HepG2 (cell line): ENCODE data around the gene JMJD8. TPM values are rescaled to one million over a fixed set of nuclear protein-coding genes. Genes with fewer than 3 reads are reported as not detected.
A peak's percentile ranks its signal among the peaks of the same experiment; 100 is the strongest.

ENCODE experiments used
- AKAP8 ChIP-seq: sonication (generic); formaldehyde crosslinking; IDR thresholded peaks from 2 replicates; pipeline ENCODE4 v1.5.1; 2020; ENCODE audit warnings: mild to moderate bottlenecking, missing genetic modification reagents
- CCAR2 ChIP-seq: fragments of 200-400 bp; formaldehyde crosslinking; optimal IDR thresholded peaks from 2 replicates; pipeline ENCODE3; 2018; ENCODE audit warnings: low read depth, mild to moderate bottlenecking, low read length, moderate library complexity
- CHCHD3 ChIP-seq: sonication (generic); formaldehyde crosslinking; IDR thresholded peaks from 2 replicates; pipeline ENCODE4 v1.8.0; 2022; ENCODE audit warnings: mild to moderate bottlenecking, missing genetic modification reagents, moderate library complexity
- ELF3 ChIP-seq: IDR thresholded peaks from 2 replicates; pipeline ENCODE4 v1.6.1; 2016; ENCODE audit warnings: missing genetic modification reagents, missing compliant biosample characterization
- FOXA1 ChIP-seq, 2 experiments: fragments of 450-650 bp in 1 of 2; sonication (generic) in 1 of 2; formaldehyde crosslinking in 1 of 2; IDR thresholded peaks; 2 replicates each; pipeline versions ENCODE4 v1.4.0 to v1.6.1; 2016 to 2020; ENCODE audit warnings: missing genetic modification reagents in 1 of 2
- HDAC1 ChIP-seq: sonication (generic); formaldehyde crosslinking; IDR thresholded peaks from 2 replicates; pipeline ENCODE4 v1.5.1; 2020; ENCODE audit warnings: mild to moderate bottlenecking, missing genetic modification reagents
- HNRNPH1 ChIP-seq: fragments of 200-400 bp; formaldehyde crosslinking; optimal IDR thresholded peaks from 2 replicates; pipeline ENCODE3; 2017; ENCODE audit warnings: mild to moderate bottlenecking, low read depth, low read length
- HNRNPLL ChIP-seq: fragments of 200-400 bp; formaldehyde crosslinking; IDR thresholded peaks from 2 replicates; pipeline ENCODE4 v1.6.1; 2017; ENCODE audit warnings: mild to moderate bottlenecking, low read depth, low read length; ENCODE audit not compliant: poor library complexity, severe bottlenecking
- PHF8 ChIP-seq: sonication (generic); formaldehyde crosslinking; IDR thresholded peaks from 2 replicates; pipeline ENCODE4 v1.5.0; 2020; ENCODE audit warnings: missing genetic modification reagents
- RXRA ChIP-seq: sonication (generic); formaldehyde crosslinking; IDR thresholded peaks from 2 replicates; pipeline ENCODE4 v1.5.1; 2020; ENCODE audit warnings: missing genetic modification reagents
- SIX1 ChIP-seq: sonication (generic); formaldehyde crosslinking; IDR thresholded peaks from 2 replicates; pipeline ENCODE4 v1.4.0; 2020; ENCODE audit warnings: missing genetic modification reagents, borderline replicate concordance
- SP1 ChIP-seq, 2 experiments: fragments of 450-650 bp in 1 of 2; sonication (generic) in 1 of 2; formaldehyde crosslinking in 1 of 2; IDR thresholded peaks; 2 replicates each; pipeline versions ENCODE4 v1.4.0 to v1.6.1; 2016 to 2020; ENCODE audit warnings: missing genetic modification reagents in 1 of 2
- ZNF383 ChIP-seq: sonication (generic); formaldehyde crosslinking; IDR thresholded peaks from 2 replicates; pipeline ENCODE4 v1.4.0; 2020; ENCODE audit warnings: missing genetic modification reagents, mild to moderate bottlenecking, borderline replicate concordance
- ZNF724P ChIP-seq: sonication (generic); formaldehyde crosslinking; IDR thresholded peaks from 2 replicates; pipeline ENCODE4 v1.8.0; 2022; ENCODE audit warnings: missing genetic modification reagents, borderline replicate concordance
- ZNF766 ChIP-seq: sonication (generic); formaldehyde crosslinking; IDR thresholded peaks from 2 replicates; pipeline ENCODE4 v1.5.0; 2020; ENCODE audit warnings: missing genetic modification reagents, borderline replicate concordance
- polyA plus RNA-seq, 8 experiments: library from polyadenylated mRNA; depleted of rRNA in 3 of 8; stranded (reverse) in 7 of 8; unstranded in 1 of 8; fragments of >200 nt; fragmentation: Illumina TruSeq in 4 of 8; extraction: Trizol in 4 of 8; gene quantifications; 2 replicates each; pipeline versions ENCODE4 v1.2.1 to v1.2.3, GENCODE V29; 2011 to 2016; ENCODE audit warnings: low read depth in 4 of 8, missing spikeins in 1 of 8, mixed read lengths in 1 of 8; ENCODE audit not compliant: insufficient read depth in 1 of 8
- total RNA-seq, 5 experiments: library from RNA; depleted of rRNA; stranded (reverse); fragments of >200 nt; fragmentation: Illumina TruSeq; extraction: Trizol; gene quantifications; 2 replicates each; pipeline ENCODE4 v1.2.3, GENCODE V29; 2016; ENCODE audit warnings: low read depth in 1 of 5
- TF ChIP-seq, protein P1 (sequence below): IDR thresholded peaks from 2 replicates; pipeline ENCODE4 v1.4.0; 2020; ENCODE audit warnings: mild to moderate bottlenecking, missing genetic modification reagents
- TF ChIP-seq, protein P2 (sequence below): sonication (generic); formaldehyde crosslinking; IDR thresholded peaks from 2 replicates; pipeline ENCODE4 v1.5.1; 2020; ENCODE audit warnings: mild to moderate bottlenecking, missing genetic modification reagents, borderline replicate concordance
- TF ChIP-seq, protein P3 (sequence below): IDR thresholded peaks from 2 replicates; pipeline ENCODE4 v1.6.1; 2016; ENCODE audit warnings: missing compliant biosample characterization, missing genetic modification reagents, borderline replicate concordance

The JMJD8 gene
- total and polyA plus RNA-seq, 2 of the 13 experiments (the other 11 are each of a cell fraction or from before 2014, with no cell fraction given) = 2.6 to 11.8 TPM

DNA sequence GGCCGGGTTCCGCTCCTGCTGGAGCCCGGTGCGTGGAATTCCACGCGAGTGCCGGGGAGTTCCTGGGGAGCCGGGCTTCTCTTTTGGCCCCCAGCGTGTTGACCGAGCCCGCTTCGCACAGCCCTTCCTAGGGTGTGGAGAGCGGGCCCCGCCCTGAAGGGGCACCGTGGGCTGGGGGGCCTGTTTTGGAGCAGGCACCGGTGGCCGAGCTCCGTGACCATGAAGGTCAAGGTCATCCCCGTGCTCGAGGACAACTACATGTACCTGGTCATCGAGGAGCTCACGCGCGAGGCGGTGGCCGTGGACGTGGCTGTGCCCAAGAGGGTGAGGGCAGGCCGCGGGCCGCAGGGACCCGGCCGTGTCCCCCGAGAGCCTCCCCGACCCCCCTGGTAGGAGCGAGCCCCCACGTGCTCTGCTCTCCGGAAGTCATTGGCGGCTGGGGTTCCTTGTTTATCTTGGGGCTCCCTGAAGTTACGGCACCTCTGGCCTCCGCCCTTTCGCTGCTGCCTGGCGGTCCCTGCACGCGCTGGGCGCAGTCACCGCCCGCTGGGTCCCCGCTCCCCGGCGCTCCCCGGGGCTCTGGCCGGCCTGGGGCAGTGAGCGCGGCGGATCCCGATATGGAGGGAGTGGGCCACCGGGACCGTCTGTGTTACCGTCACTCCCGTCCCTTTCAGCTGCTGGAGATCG lies 43.3 kb upstream of the JMJD8 start (continued):
- TF ChIP-seq HNRNPLL (peak; percentile 49), FOXA1 (IDR thresholded peaks at IDR 0.05) (no peak), FOXA1 (CRISPR knock-in tag; IDR thresholded peaks at IDR 0.05) (0 out of 2 replicates have a peak, but pooled peaks have one; percentile 20), RXRA (peak; percentile 60; the same call in 1 of the 2 replicates), PHF8 (0 out of 2 replicates have a peak, but pooled peaks have one; percentile 25), SIX1 (CRISPR knock-in tag) (no peak), ZNF724P (CRISPR knock-in tag) (peak; percentile 66; the same call in 1 of the 2 replicates), SP1 (IDR thresholded peaks at IDR 0.05) (no peak), SP1 (CRISPR knock-in tag; IDR thresholded peaks at IDR 0.05) (no peak; the same call in 1 of the 2 replicates), ELF3 (CRISPR knock-in tag) (0 out of 2 replicates have a peak, but pooled peaks have one; percentile 8), AKAP8 (CRISPR knock-in tag) (peak; percentile 8; the same call in 1 of the 2 replicates), CHCHD3 (CRISPR knock-in tag) (peak; percentile 67; the same call in 1 of the 2 replicates), ZNF383 (CRISPR knock-in tag) (0 out of 2 replicates have a peak, but pooled peaks have one; percentile 37), HDAC1 (CRISPR knock-in tag) (peak; percentile 15; the same call in 1 of the 2 replicates), ZNF766 (CRISPR knock-in tag) (no peak), CCAR2 (no peak), HNRNPH1 (no peak)
- TF ChIP-seq, protein P1, sequence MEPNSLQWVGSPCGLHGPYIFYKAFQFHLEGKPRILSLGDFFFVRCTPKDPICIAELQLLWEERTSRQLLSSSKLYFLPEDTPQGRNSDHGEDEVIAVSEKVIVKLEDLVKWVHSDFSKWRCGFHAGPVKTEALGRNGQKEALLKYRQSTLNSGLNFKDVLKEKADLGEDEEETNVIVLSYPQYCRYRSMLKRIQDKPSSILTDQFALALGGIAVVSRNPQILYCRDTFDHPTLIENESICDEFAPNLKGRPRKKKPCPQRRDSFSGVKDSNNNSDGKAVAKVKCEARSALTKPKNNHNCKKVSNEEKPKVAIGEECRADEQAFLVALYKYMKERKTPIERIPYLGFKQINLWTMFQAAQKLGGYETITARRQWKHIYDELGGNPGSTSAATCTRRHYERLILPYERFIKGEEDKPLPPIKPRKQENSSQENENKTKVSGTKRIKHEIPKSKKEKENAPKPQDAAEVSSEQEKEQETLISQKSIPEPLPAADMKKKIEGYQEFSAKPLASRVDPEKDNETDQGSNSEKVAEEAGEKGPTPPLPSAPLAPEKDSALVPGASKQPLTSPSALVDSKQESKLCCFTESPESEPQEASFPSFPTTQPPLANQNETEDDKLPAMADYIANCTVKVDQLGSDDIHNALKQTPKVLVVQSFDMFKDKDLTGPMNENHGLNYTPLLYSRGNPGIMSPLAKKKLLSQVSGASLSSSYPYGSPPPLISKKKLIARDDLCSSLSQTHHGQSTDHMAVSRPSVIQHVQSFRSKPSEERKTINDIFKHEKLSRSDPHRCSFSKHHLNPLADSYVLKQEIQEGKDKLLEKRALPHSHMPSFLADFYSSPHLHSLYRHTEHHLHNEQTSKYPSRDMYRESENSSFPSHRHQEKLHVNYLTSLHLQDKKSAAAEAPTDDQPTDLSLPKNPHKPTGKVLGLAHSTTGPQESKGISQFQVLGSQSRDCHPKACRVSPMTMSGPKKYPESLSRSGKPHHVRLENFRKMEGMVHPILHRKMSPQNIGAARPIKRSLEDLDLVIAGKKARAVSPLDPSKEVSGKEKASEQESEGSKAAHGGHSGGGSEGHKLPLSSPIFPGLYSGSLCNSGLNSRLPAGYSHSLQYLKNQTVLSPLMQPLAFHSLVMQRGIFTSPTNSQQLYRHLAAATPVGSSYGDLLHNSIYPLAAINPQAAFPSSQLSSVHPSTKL (CRISPR knock-in tag) = peak; percentile 35; the same call in 1 of the 2 replicates
- TF ChIP-seq, protein P2, sequence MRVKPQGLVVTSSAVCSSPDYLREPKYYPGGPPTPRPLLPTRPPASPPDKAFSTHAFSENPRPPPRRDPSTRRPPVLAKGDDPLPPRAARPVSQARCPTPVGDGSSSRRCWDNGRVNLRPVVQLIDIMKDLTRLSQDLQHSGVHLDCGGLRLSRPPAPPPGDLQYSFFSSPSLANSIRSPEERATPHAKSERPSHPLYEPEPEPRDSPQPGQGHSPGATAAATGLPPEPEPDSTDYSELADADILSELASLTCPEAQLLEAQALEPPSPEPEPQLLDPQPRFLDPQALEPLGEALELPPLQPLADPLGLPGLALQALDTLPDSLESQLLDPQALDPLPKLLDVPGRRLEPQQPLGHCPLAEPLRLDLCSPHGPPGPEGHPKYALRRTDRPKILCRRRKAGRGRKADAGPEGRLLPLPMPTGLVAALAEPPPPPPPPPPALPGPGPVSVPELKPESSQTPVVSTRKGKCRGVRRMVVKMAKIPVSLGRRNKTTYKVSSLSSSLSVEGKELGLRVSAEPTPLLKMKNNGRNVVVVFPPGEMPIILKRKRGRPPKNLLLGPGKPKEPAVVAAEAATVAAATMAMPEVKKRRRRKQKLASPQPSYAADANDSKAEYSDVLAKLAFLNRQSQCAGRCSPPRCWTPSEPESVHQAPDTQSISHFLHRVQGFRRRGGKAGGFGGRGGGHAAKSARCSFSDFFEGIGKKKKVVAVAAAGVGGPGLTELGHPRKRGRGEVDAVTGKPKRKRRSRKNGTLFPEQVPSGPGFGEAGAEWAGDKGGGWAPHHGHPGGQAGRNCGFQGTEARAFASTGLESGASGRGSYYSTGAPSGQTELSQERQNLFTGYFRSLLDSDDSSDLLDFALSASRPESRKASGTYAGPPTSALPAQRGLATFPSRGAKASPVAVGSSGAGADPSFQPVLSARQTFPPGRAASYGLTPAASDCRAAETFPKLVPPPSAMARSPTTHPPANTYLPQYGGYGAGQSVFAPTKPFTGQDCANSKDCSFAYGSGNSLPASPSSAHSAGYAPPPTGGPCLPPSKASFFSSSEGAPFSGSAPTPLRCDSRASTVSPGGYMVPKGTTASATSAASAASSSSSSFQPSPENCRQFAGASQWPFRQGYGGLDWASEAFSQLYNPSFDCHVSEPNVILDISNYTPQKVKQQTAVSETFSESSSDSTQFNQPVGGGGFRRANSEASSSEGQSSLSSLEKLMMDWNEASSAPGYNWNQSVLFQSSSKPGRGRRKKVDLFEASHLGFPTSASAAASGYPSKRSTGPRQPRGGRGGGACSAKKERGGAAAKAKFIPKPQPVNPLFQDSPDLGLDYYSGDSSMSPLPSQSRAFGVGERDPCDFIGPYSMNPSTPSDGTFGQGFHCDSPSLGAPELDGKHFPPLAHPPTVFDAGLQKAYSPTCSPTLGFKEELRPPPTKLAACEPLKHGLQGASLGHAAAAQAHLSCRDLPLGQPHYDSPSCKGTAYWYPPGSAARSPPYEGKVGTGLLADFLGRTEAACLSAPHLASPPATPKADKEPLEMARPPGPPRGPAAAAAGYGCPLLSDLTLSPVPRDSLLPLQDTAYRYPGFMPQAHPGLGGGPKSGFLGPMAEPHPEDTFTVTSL (CRISPR knock-in tag) = no peak
- TF ChIP-seq, protein P3, sequence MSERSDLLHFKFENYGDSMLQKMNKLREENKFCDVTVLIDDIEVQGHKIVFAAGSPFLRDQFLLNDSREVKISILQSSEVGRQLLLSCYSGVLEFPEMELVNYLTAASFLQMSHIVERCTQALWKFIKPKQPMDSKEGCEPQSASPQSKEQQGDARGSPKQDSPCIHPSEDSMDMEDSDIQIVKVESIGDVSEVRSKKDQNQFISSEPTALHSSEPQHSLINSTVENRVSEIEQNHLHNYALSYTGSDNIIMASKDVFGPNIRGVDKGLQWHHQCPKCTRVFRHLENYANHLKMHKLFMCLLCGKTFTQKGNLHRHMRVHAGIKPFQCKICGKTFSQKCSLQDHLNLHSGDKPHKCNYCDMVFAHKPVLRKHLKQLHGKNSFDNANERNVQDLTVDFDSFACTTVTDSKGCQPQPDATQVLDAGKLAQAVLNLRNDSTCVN = peak; percentile 13; the same call in 1 of the 2 replicates
